ENCODE results near the gene PPP3R2. TPM values are rescaled to one million over a fixed set of nuclear protein-coding genes. Genes with fewer than 3 reads are reported as not detected.

The PPP3R2 gene
- total RNA-seq = not detected

- no peak for ATAC-seq
- no peak for DNase-seq (ENCODE audit: low spot score)
Observed at GRCh38 chr9:101594796-101595195, at the start of gene PPP3R2. PPP3R2 (minus strand) TSS chr9:101594969; CDS start chr9:101594921, 48 bp downstream.

- DNase-seq (ENCODE audit: low spot score) (no peak), ATAC-seq (peak; percentile 72)
Observed at GRCh38 chr9:101639785-101640665, 45.3 kb upstream of the PPP3R2 start.

- ATAC-seq = peak; percentile 89
- DNase-seq (ENCODE audit: low spot score) = peak; percentile 71
Observed at GRCh38 chr9:101639311-101639710, 44.5 kb upstream of the PPP3R2 start.

- ATAC-seq = no peak
- no peak for DNase-seq (ENCODE audit: low spot score)
Observed at GRCh38 chr9:101636247-101636646, 41.5 kb upstream of the PPP3R2 start.

- DNase-seq (ENCODE audit: low spot score) = no peak
- no peak for ATAC-seq
Observed at GRCh38 chr9:101635473-101635872, 40.7 kb upstream of the PPP3R2 start.

- DNase-seq (ENCODE audit: low spot score) = no peak
- ATAC-seq = no peak
Observed at GRCh38 chr9:101634741-101635409, 40.1 kb upstream of the PPP3R2 start.

- ATAC-seq (no peak), DNase-seq (ENCODE audit: low spot score) (no peak)
Observed at GRCh38 chr9:101632611-101633010, 37.8 kb upstream of the PPP3R2 start.

- DNase-seq (ENCODE audit: low spot score) (no peak), ATAC-seq (peak; percentile 80)
Observed at GRCh38 chr9:101631892-101632291, 37.1 kb upstream of the PPP3R2 start.

- no peak for DNase-seq (ENCODE audit: low spot score)
- ATAC-seq = no peak
Observed at GRCh38 chr9:101629636-101630035, 34.9 kb upstream of the PPP3R2 start.

- ATAC-seq (no peak), DNase-seq (ENCODE audit: low spot score) (no peak)
Observed at GRCh38 chr9:101628173-101628572, 33.4 kb upstream of the PPP3R2 start.

- DNase-seq (ENCODE audit: low spot score) = no peak
- no peak for ATAC-seq
Observed at GRCh38 chr9:101626295-101626694, 31.5 kb upstream of the PPP3R2 start.

GRCh38 chr9:101625876-101626275 is 31.1 kb upstream of the PPP3R2 start:
- no peak for ATAC-seq
- no peak for DNase-seq (ENCODE audit: low spot score)

- DNase-seq (ENCODE audit: low spot score) (no peak), ATAC-seq (no peak)
Observed at GRCh38 chr9:101620452-101620851, 25.7 kb upstream of the PPP3R2 start.

GRCh38 chr9:101618698-101619097 is 23.9 kb upstream of the PPP3R2 start:
- DNase-seq (ENCODE audit: low spot score) = no peak
- ATAC-seq = no peak

GRCh38 chr9:101605547-101605946 is 10.8 kb upstream of the PPP3R2 start:
- DNase-seq (ENCODE audit: low spot score) = no peak
- ATAC-seq = peak; percentile 80

GRCh38 chr9:101604296-101604695 is 9.5 kb upstream of the PPP3R2 start:
- no peak for ATAC-seq

GRCh38 chr9:101601904-101602765 is 7.4 kb upstream of the PPP3R2 start:
- DNase-seq (ENCODE audit: low spot score) = no peak
- peak; percentile 83 for ATAC-seq

More at GRCh38 chr9:101604296-101604695, 9.5 kb upstream of the PPP3R2 start:
- DNase-seq (ENCODE audit: low spot score) = no peak

GRCh38 chr9:101593345-101593744 is 1.4 kb downstream of the PPP3R2 start:
- no peak for ATAC-seq
- no peak for DNase-seq (ENCODE audit: low spot score)

- ATAC-seq (no peak), DNase-seq (ENCODE audit: low spot score) (no peak)
Observed at GRCh38 chr9:101592788-101593187, 2.0 kb downstream of the PPP3R2 start.

GRCh38 chr9:101591787-101592446 is 2.9 kb downstream of the PPP3R2 start:
- no peak for DNase-seq (ENCODE audit: low spot score)
- no peak for ATAC-seq

- DNase-seq (ENCODE audit: low spot score) (no peak), ATAC-seq (no peak)
Observed at GRCh38 chr9:101590901-101591300, 3.9 kb downstream of the PPP3R2 start.

Measured in left lobe of liver (tissue), 2 donors.